Measurements from ENCODE around the gene C1orf105.

GRCh38 chr1:172420385-172420784 is at the start of gene C1orf105:
- TF ChIP-seq ZNF571 (tag by site-specific recombination; IDR thresholded peaks at IDR 0.05): no peak
- TF ChIP-seq WT1 (tag by site-specific recombination; IDR thresholded peaks at IDR 0.05): no peak
- TF ChIP-seq ZNF670 (tag by site-specific recombination; IDR thresholded peaks at IDR 0.05; ENCODE audit: low read depth): no peak
- no peak for TF ChIP-seq ZBTB26 (tag by site-specific recombination; optimal IDR thresholded peaks at IDR 0.05)
- no peak for TF ChIP-seq CTCF (tag by site-specific recombination; IDR thresholded peaks at IDR 0.05)
- TF ChIP-seq SP7 (tag by site-specific recombination; IDR thresholded peaks at IDR 0.05): no peak
- no peak for TF ChIP-seq YY1 (tag by site-specific recombination; IDR thresholded peaks at IDR 0.05)
- no peak for TF ChIP-seq ZNF311 (tag by site-specific recombination; IDR thresholded peaks at IDR 0.05; ENCODE audit: borderline replicate concordance)
- no peak for TF ChIP-seq ZNF146 (tag by site-specific recombination; IDR thresholded peaks at IDR 0.05)
- TF ChIP-seq ZBTB1 (tag by site-specific recombination; IDR thresholded peaks at IDR 0.05): no peak

Measured in HEK293 (cell line).